HepG2 (cell line): ENCODE measurements around the gene DUSP21. TPM values are rescaled to one million over a fixed set of nuclear protein-coding genes. Genes with fewer than 3 reads are reported as not detected.

Source experiments
- ATAC-seq: fragments of 200-7000 bp; cut with Tn5 transposase; 3 replicates; pipeline ENCODE4 v1.9.1; 2020; ENCODE audit warnings: mild to moderate bottlenecking, moderate library complexity
- BruUV-seq: library from RNA; stranded (reverse); fragments of 400-500 nt; replicated peaks from 2 replicates; lab custom pipeline; 2021; lab: Mats Ljungman, UMichigan
- CTCF ChIA-PET: fragments of 300-600 bp; formaldehyde crosslinking; extraction: SDS; loops from one replicate; lab custom pipeline; 2021; ENCODE audit warnings: low total read pairs, inconsistent platforms, low intra/inter-chr PET ratio; lab: Yijun Ruan, JAX
- POLR2A ChIA-PET: fragments of 350-600 bp; sonication (Branson Sonifier 250); formaldehyde crosslinking; loops from one replicate; lab custom pipeline; 2020; ENCODE audit warnings: antibody characterized with exemption, inconsistent platforms; lab: Yijun Ruan, JAX
- DNase-seq: peaks from one replicate; pipeline ENCODE4 v3.0.0-alpha.2; 2015; ENCODE audit warnings: low spot score
- FAIRE-seq: peaks from 3 replicates; lab custom pipeline; 2011; peaks lifted over from hg19 to GRCh38; lab: Jason Lieb, UNC
- H2AFZ ChIP-seq: one replicate; pipeline ENCODE4 v1.6.1; 2011; ENCODE audit warnings: low read length, inconsistent platforms
- H3K27ac ChIP-seq: fragments of 300-600 bp; 3 replicates; pipeline ENCODE4 v1.8.0; 2011; ENCODE audit warnings: mixed run types, mild to moderate bottlenecking, mixed read lengths, low read length, inconsistent platforms; ENCODE audit not compliant: insufficient read depth; ENCODE audit errors: extremely low read length
- H3K27me3 ChIP-seq, 2 experiments: fragments of 200-600 bp in 1 of 2; 2 replicates in 1 of 2; 3 replicates in 1 of 2; pipeline versions ENCODE4 v1.6.0 to v1.8.0; 2011; ENCODE audit warnings: low read length in 2 of 2, mild to moderate bottlenecking in 2 of 2, moderate library complexity in 2 of 2, inconsistent platforms in 1 of 2; ENCODE audit not compliant: insufficient read depth in 2 of 2, control insufficient read depth in 1 of 2
- H3K36me3 ChIP-seq, 2 experiments: fragments of 200-600 bp in 1 of 2; replicated peaks in 1 of 2; 2 replicates in 1 of 2; 3 replicates in 1 of 2; pipeline versions ENCODE4 v1.5.1 to v1.8.0; 2011; ENCODE audit warnings: low read length in 2 of 2, inconsistent platforms in 1 of 2; ENCODE audit not compliant: insufficient read depth in 2 of 2, control insufficient read depth in 1 of 2
- H3K4me1 ChIP-seq: 2 replicates; pipeline ENCODE4 v1.5.1; 2012; ENCODE audit warnings: low read length, inconsistent platforms; ENCODE audit not compliant: insufficient read depth
- H3K4me2 ChIP-seq: 2 replicates; pipeline ENCODE4 v1.6.0; 2011; ENCODE audit warnings: low read depth, low read length, inconsistent platforms
- H3K4me3 ChIP-seq, 3 experiments: fragments of 200-600 bp in 1 of 3; sonication (generic), shearing (Covaris generic) in 1 of 3; replicated peaks in 1 of 3; 2 replicates each; pipeline ENCODE4 v1.5.1; 2011 to 2016; ENCODE audit warnings: low read length in 3 of 3, inconsistent platforms in 2 of 3, low read depth in 2 of 3, mild to moderate bottlenecking in 2 of 3, control low read depth in 1 of 3, mixed read lengths in 1 of 3; ENCODE audit not compliant: insufficient read depth in 1 of 3
- H3K79me2 ChIP-seq: one replicate; pipeline ENCODE4 v1.6.1; 2011; ENCODE audit warnings: low read length, inconsistent platforms; ENCODE audit not compliant: insufficient read depth
- H3K9ac ChIP-seq: 2 replicates; pipeline ENCODE4 v1.6.0; 2011; ENCODE audit warnings: mild to moderate bottlenecking, low read depth, low read length, inconsistent platforms; ENCODE audit not compliant: insufficient read depth
- H3K9me3 ChIP-seq: 2 replicates; pipeline ENCODE4 v1.5.1; 2012; ENCODE audit warnings: mild to moderate bottlenecking, low read length
- H4K20me1 ChIP-seq: 2 replicates; pipeline ENCODE4 v1.6.0; 2011; ENCODE audit warnings: inconsistent platforms, mild to moderate bottlenecking, low read length, moderate library complexity; ENCODE audit not compliant: insufficient read depth
- ATF3 ChIP-seq: sonication (generic); formaldehyde crosslinking; IDR thresholded peaks from 2 replicates; pipeline ENCODE4 v1.4.0; 2020; ENCODE audit warnings: missing genetic modification reagents
- ETS1 ChIP-seq: sonication (generic); formaldehyde crosslinking; IDR thresholded peaks from 2 replicates; pipeline ENCODE4 v1.4.0; 2020; ENCODE audit warnings: missing genetic modification reagents
- GLMP ChIP-seq: sonication (generic); formaldehyde crosslinking; IDR thresholded peaks from 2 replicates; pipeline ENCODE4 v1.9.0; 2021; ENCODE audit warnings: missing genetic modification reagents, mild to moderate bottlenecking, borderline replicate concordance
- HIVEP1 ChIP-seq: sonication (generic); formaldehyde crosslinking; IDR thresholded peaks from 2 replicates; pipeline ENCODE4 v1.4.0; 2020; ENCODE audit warnings: mild to moderate bottlenecking, missing genetic modification reagents
- KLF9 ChIP-seq: IDR thresholded peaks from 2 replicates; pipeline ENCODE4 v1.6.1; 2016; ENCODE audit warnings: low read depth
- MBD4 ChIP-seq: IDR thresholded peaks from 2 replicates; pipeline ENCODE4 v1.6.1; 2012; ENCODE audit warnings: low read length, inconsistent platforms, borderline replicate concordance
- PRDM15 ChIP-seq: sonication (generic); formaldehyde crosslinking; IDR thresholded peaks from 2 replicates; pipeline ENCODE4 v1.4.0; 2020; ENCODE audit warnings: missing genetic modification reagents
- SMARCC2 ChIP-seq: fragments of 450-650 bp; IDR thresholded peaks from 2 replicates; pipeline ENCODE4 v1.6.1; 2017; ENCODE audit warnings: antibody characterized with exemption, mild to moderate bottlenecking
- STAT5B ChIP-seq: sonication (generic); formaldehyde crosslinking; IDR thresholded peaks from 2 replicates; pipeline ENCODE4 v1.4.0; 2020; ENCODE audit warnings: missing genetic modification reagents
- ZBTB33 ChIP-seq: sonication (generic); formaldehyde crosslinking; IDR thresholded peaks from 2 replicates; pipeline ENCODE4 v1.4.0; 2020; ENCODE audit warnings: missing genetic modification reagents
- ZBTB42 ChIP-seq: sonication (generic); formaldehyde crosslinking; IDR thresholded peaks from 2 replicates; pipeline ENCODE4 v1.5.0; 2020; ENCODE audit warnings: mild to moderate bottlenecking, missing genetic modification reagents
- ZNF451 ChIP-seq: sonication (generic); formaldehyde crosslinking; IDR thresholded peaks from 2 replicates; pipeline ENCODE4 v1.5.0; 2020; ENCODE audit warnings: mild to moderate bottlenecking, missing genetic modification reagents
- ZUFSP ChIP-seq: sonication (generic); formaldehyde crosslinking; IDR thresholded peaks from 2 replicates; pipeline ENCODE4 v1.9.0; 2021; ENCODE audit warnings: missing genetic modification reagents, mild to moderate bottlenecking, borderline replicate concordance
- in situ Hi-C: cut with HindIII; loops from 2 replicates; pipeline ENCODE4 v1.10.0; 2017; ENCODE audit warnings: low pct_unique_long_range_greater_than_20kb; ENCODE audit not compliant: extremely low pct_ligation_motif_present
- intact Hi-C: fragments of 100-400 bp; cut with micrococcal nuclease; formaldehyde crosslinking; loops from one replicate; pipeline ENCODE4 v1.10.0; 2022; ENCODE audit not compliant: unreplicated experiment
- polyA plus RNA-seq, 8 experiments: library from polyadenylated mRNA; depleted of rRNA in 3 of 8; stranded (reverse) in 7 of 8; unstranded in 1 of 8; fragments of >200 nt; fragmentation: Illumina TruSeq in 4 of 8; extraction: Trizol in 4 of 8; gene quantifications; 2 replicates each; pipeline versions ENCODE4 v1.2.1 to v1.2.3, GENCODE V29; 2011 to 2016; ENCODE audit warnings: low read depth in 4 of 8, missing spikeins in 1 of 8, mixed read lengths in 1 of 8; ENCODE audit not compliant: insufficient read depth in 1 of 8
- total RNA-seq, 5 experiments: library from RNA; depleted of rRNA; stranded (reverse); fragments of >200 nt; fragmentation: Illumina TruSeq; extraction: Trizol; gene quantifications; 2 replicates each; pipeline ENCODE4 v1.2.3, GENCODE V29; 2016; ENCODE audit warnings: low read depth in 1 of 5

DUSP21 gene
- total and polyA plus RNA-seq, 2 of the 13 experiments (the other 11 are each of a cell fraction or from before 2014, with no cell fraction given): not detected

GRCh38 chrX:44822601-44823000 is 21.2 kb upstream of the DUSP21 start:
- intact Hi-C loops (loop anchor here (2.0 kb wide), 1 partner anchor 18 kb away; no protein-coding TSS in a partner anchor), in situ Hi-C loops (no loop called here)
- no peak overlapping the region for H2AFZ ChIP-seq
- no peaks in the 10 kb centered on the region for H3K79me2 ChIP-seq
- FAIRE-seq: no peak
- peak; percentile 55 for ATAC-seq
- no peaks in the 10 kb centered on the region for H3K27me3 ChIP-seq
- no peak for DNase-seq
- H4K20me1 ChIP-seq: no peaks in the 10 kb centered on the region
- POLR2A ChIA-PET: no interaction called here
- peak overlapping the region; percentile 39 for H3K4me2 ChIP-seq
- H3K27ac ChIP-seq: no peak overlapping the region
- no peaks in the 10 kb centered on the region for H3K36me3 ChIP-seq
- no peaks in the 10 kb centered on the region for H3K9me3 ChIP-seq
- H3K9ac ChIP-seq: no peak overlapping the region
- H3K4me3 ChIP-seq: no peak overlapping the region
- BruUV-seq: no TSS peak
- CTCF ChIA-PET: no interaction called here
- peaks cover 16% of the 10 kb centered on the region for H3K4me1 ChIP-seq
- TF ChIP-seq SMARCC2 (no peak), GLMP (CRISPR knock-in tag) (no peak), MBD4 (no peak), PRDM15 (no peak), ZUFSP (CRISPR knock-in tag) (no peak), ATF3 (CRISPR knock-in tag) (no peak), ZBTB33 (no peak), ETS1 (no peak), HIVEP1 (CRISPR knock-in tag) (no peak), KLF9 (no peak), ZBTB42 (CRISPR knock-in tag) (no peak), STAT5B (no peak), ZNF451 (CRISPR knock-in tag) (no peak)
